Muscle layer of duodenum (tissue), 2 donors: ENCODE measurements around the gene LBP.

Experiments used
- H3K27ac ChIP-seq: one replicate; pipeline ENCODE4 v1.7.0; 2013; ENCODE audit warnings: mild to moderate bottlenecking, low read length
- H3K27me3 ChIP-seq: one replicate; pipeline ENCODE4 v1.7.0; 2013; ENCODE audit warnings: low read depth, mild to moderate bottlenecking, control low read depth, low read length
- H3K36me3 ChIP-seq, 2 donors: one replicate each; pipeline ENCODE4 v1.7.0; 2013; ENCODE audit warnings: low read length in 2 of 2, control low read depth in 1 of 2, mild to moderate bottlenecking in 1 of 2; ENCODE audit not compliant: insufficient read depth in 2 of 2, control insufficient read depth in 1 of 2
- H3K4me1 ChIP-seq, 2 donors: one replicate each; pipeline ENCODE4 v1.7.0; 2013; ENCODE audit warnings: low read length in 2 of 2, mild to moderate bottlenecking in 2 of 2, control low read depth in 1 of 2, moderate library complexity in 1 of 2; ENCODE audit not compliant: insufficient read depth in 2 of 2, control insufficient read depth in 1 of 2
- H3K4me3 ChIP-seq, 2 donors: one replicate each; pipeline ENCODE4 v1.7.0; 2013; ENCODE audit warnings: low read length in 2 of 2, low read depth in 1 of 2, mild to moderate bottlenecking in 1 of 2
- H3K9me3 ChIP-seq, 2 donors: one replicate each; pipeline ENCODE4 v1.7.0; 2013; ENCODE audit warnings: low read length in 2 of 2, control low read depth in 1 of 2, mild to moderate bottlenecking in 1 of 2; ENCODE audit not compliant: control insufficient read depth in 1 of 2
- donor health status: healthy.

LBP gene

DNA sequence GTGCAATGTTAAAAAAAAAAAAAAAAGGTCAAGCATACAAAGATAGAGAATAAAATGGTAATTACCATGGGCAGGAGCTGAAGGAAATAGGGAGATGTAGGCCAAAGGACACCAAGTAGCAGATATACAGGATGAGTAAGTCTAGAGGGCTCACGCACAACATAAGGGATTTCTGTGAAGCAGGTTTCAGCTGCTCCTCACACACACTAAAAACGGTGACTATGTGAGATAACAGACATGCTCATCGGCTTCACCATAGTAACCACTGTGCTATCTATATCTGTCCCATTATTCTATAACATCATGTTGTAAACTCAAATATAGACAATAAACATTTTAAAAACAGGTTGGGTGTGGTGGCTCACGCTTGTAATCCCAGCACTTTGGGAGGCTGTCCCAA is 77.3 kb downstream of the LBP start:
- Histone ChIP-seq H3K27me3 (no peaks in the 10 kb centered on the region), H3K4me3 (no peak overlapping the region), H3K4me1 (peaks cover 0 to 2% of the 10 kb centered on the region in 2 donors), H3K9me3 (no peaks in the 10 kb centered on the region), H3K27ac (no peak overlapping the region), H3K36me3 (peaks cover 74 to 97% of the 10 kb centered on the region in 2 donors)

DNA sequence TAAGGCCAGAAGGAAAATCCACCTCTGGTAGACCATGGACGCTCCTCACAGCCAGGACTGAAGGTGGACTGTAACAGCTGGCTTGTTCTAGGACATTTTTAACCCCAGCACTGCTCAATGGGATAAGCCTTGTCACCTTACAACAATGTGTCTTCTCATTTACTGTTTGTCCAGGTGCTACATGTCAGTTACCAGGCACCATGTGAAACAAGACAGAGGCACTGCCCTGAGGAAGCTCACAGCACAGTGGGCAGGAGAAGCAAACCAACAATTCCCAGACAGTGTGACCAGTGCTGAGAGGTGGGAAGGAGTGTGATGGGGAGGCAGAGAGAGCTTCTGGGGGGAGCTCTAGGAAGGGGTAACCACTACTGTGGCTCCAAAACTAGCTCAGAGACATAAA is 78.1 kb downstream of the LBP start:
- H3K4me1 ChIP-seq = no peaks in the 10 kb centered on the region
- H3K27me3 ChIP-seq = no peaks in the 10 kb centered on the region
- H3K36me3 ChIP-seq = peaks cover 83 to 98% of the 10 kb centered on the region in 2 donors
- H3K9me3 ChIP-seq = no peaks in the 10 kb centered on the region
- no peak overlapping the region for H3K4me3 ChIP-seq
- H3K27ac ChIP-seq = no peak overlapping the region

DNA sequence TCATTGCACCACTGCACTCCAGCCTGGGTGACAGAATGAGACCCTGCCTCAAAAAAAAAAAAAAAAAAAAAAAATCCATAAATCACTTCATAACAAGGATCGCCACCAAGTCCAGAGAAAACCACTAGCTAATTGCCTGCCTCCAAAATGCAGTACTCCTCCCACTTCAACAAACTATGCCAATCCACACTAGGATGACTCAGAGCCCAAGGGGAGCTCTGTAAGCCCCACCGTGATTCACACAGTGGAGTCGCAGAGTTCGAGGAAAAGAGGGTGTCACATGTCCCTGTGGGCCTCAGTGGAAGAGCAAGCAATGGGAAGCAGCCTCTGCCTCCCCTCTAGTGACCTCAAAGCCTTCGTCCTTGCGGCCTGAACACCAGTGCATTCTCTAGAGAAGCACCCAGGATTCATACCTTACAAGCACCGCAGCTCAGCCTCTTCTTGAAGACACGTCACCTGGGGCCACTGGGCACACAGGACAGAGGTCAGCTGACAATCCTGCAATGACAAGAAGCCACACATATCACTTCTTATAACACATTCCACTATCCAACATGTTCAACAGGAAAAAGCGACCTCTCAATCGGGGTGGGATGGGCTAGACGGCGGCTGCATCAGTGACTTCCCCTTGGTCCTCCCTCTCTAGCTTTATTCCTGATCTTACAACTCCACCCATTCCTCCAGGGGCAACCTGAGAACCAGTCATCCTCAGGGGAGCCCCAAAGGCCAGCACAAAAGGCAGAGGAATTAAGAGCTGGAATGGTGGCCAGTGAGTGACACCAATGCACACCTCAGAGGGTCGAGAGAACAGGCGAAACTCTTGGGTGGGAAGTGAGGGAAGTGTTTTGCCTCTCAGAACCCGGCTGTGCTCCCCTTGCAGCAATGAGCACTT is 80.0 kb downstream of the LBP start:
- Histone ChIP-seq H3K4me3 (no peak overlapping the region), H3K27me3 (no peaks in the 10 kb centered on the region), H3K9me3 (no peaks in the 10 kb centered on the region), H3K27ac (no peak overlapping the region), H3K4me1 (no peaks in the 10 kb centered on the region), H3K36me3 (peaks cover 77 to 94% of the 10 kb centered on the region in 2 donors)
